T-helper 1 cell treated with Interleukin-12 subunit alpha and Interleukin-12 subunit beta and Interleukin-4 antibody, amounts not matched to agents 30 ng/mL and 1 ng/mL, for 36 hours (primary cell): ENCODE data around the gene OR13C4. TPM values are rescaled to one million over a fixed set of nuclear protein-coding genes. Genes with fewer than 3 reads are reported as not detected.

ENCODE experiments used
- total RNA-seq: library from RNA; stranded (reverse); gene quantifications from 2 replicates; pipeline ENCODE4 v1.2.3, GENCODE V29; 2022

Gene OR13C4
- total RNA-seq, 1 donor from 2014 or later: not detected

Other genes with a start within 250 kb of the OR13C4 start
- not detected in 2 replicates for gene OR13F1, start 22.9 kb downstream of the OR13C4 start, total RNA-seq
- gene OR13C3, start 9.6 kb upstream of the OR13C4 start, total RNA-seq: not detected in 2 replicates
- not detected in 2 replicates for gene OR13C8, start 42.0 kb upstream of the OR13C4 start, total RNA-seq
- gene OR13C5, start 72.2 kb upstream of the OR13C4 start, total RNA-seq: not detected in 2 replicates
- gene OR13C2, start 78.4 kb upstream of the OR13C4 start, total RNA-seq: not detected in 2 replicates
- not detected in 2 replicates for gene OR13C9, start 91.0 kb upstream of the OR13C4 start, total RNA-seq
- not detected in 2 replicates for gene OR13D1, start 167.3 kb upstream of the OR13C4 start, total RNA-seq
- 11.2 and 15.0 TPM in 2 replicates for gene NIPSNAP3A, start 220.5 kb upstream of the OR13C4 start, total RNA-seq
- gene NIPSNAP3B, start 236.9 kb upstream of the OR13C4 start, total RNA-seq: 0.34 and 0.56 TPM in 2 replicates